ENCODE measurements around the gene LIF.
A peak's percentile ranks its signal among the peaks of the same experiment; 100 is the strongest.
"Not testable (repeated sequence)": the region's sequence is repeated elsewhere in the genome, so short reads cannot be mapped to it uniquely, and the experiment has no call there.

Gene LIF

DNA sequence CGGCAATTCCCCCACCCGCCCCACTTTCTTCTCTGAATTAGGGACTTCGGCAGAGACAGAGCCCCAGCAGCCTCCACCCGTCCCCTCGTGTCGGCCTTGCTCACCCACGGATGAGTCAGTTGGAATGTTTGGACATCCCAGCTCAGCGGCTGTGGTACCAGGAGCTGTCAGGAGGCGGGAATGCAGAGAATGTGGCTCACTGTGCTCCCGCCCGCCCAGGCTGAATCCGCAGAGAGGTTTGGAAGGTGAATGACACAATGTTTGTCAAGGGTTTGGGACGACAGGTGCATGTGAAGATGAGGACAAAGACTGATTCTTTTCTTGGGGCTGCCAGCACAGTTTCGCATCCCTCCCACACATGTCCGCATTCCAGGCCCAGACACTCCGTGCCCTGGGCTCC, 39.6 kb downstream of the LIF start:
- DNase-seq (ENCODE audit: low spot score) = peak; percentile 78

DNA sequence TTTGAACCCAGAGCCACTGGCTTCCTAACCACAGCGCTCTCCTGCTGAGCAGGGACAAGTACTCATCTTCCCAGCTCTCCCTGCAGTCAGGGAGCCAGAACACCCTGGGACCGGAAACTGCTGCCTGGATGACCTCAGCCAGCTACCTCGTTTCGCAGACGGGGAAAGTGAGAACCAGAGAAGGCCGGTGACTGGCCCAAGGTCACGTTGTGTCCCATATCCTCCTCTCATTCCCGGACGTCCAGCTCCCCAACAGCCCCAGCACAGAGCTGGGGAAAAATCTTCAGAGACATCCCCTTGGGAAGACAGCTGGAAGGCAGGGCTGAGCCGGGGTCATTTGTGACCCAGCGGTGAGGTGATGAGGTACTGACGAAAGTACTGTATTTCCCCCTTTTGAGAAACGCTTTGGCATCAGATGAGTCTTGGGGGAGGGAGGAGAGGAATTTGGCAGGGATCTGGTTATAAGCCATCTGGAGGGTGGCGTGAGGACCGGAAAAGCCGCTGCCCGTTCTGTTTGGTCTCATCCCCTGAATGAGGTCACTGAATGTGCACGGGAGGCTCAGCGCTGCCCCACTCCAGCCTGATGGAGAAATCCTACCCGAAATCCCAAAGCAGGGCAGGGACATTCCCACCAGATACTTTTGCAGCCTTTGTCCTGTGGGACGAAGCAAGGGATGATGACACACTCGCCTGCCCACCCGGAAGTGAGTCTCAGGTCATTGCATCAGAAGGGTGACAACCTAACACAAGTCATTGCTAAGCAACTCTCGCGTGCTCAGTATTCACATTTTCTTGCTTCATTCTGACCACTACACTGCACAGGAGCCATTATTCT, 41.1 kb downstream of the LIF start:
- DNase-seq (ENCODE audit: low spot score) = no peak

DNA sequence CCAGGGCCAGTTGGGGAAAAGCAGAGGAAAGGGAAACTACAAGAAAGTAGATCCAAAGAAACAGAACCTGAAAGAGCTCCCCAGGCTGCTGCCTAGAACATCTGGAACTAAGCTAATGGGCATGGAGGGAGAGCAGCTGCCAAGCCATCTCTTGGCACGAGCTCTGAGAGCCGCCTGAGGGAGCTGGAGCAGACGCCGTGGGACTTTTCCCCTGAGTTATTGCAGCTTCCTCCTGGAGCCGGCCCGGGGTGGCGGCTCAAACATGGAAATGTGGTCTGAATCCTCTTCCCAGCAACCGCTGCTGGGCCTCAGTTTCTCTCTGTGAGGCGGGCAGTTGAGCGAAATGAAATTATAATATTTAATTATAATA, 41.8 kb downstream of the LIF start:
- no peak for DNase-seq (ENCODE audit: low spot score)

DNA sequence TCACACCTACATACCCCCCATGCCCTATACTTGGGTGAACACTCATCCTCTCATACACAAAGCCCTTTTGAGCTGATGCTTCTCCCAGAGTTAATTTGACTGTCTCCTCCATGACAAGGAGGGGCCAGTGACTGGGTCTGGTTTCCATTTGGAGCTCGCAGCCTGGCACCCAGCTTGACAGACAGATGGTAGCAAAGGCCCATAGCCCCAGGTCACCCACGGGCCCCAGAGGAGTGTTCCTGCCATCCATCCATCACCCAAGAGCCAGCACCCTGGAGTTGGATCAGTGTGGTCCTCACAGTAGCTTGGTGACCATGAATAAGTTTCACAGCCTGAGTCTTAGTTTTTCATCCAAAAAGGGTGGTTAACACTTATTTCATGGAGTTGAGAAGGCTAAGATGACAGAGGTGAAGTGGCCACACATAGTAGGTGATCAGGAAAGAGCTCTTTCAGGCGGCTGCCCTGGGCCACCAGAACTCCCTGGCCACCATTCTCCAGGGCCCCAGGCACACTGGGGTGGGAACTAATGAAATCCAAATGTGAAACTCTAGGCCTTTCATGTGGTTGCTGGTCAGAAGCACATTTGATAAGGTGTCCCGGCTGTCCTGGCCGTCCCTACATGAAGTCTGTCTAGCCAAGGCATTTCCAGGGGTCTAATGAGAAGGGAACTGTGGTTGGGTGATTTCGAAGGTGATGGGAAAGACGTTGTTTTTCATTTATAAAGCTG, 42.4 kb downstream of the LIF start:
- DNase-seq (ENCODE audit: low spot score) = no peak

DNA sequence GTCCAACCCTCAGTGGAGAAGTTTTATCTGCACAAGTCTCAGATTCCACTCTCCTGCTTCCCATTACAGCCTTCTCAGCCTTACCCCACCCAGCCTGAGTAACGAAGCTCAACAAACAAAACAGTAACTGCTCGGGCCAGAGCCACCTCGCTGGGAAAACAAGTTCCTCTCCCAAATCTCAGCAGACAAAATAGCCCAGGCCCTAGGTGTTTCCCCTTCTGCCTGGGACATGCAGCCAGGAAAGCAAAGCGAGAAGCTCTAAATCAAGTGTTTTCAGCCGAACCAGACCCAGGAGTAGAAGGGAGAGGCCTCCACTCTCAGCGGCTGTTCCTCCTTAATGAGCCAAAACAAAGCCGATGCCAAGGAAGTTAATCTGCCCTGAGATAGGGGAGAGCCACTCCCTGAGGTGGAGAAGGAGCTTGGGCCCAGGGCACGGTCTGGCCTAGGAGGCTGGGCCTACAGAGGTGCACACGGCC, 44.0 kb downstream of the LIF start:
- no peak for DNase-seq (ENCODE audit: low spot score)

DNA sequence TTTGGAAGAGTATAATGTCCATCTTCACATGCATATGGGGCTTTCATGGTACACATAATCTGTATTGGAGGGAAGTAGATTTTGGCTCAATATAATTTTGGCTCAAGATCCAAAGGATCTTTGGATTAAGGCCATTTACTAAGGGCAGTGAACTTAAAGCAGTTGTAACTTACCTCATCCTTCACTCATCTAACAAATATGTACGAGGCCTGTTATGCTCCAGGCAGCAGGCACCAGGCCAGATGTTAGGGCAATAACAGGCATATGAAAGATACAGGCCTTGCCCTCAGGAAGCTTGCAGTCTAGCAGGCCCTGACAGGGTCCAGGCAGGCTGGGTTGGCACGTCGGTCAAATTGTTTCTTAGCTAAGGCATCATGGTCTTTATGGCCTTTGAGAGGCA, 44.6 kb downstream of the LIF start:
- no peak for DNase-seq (ENCODE audit: low spot score)

DNA sequence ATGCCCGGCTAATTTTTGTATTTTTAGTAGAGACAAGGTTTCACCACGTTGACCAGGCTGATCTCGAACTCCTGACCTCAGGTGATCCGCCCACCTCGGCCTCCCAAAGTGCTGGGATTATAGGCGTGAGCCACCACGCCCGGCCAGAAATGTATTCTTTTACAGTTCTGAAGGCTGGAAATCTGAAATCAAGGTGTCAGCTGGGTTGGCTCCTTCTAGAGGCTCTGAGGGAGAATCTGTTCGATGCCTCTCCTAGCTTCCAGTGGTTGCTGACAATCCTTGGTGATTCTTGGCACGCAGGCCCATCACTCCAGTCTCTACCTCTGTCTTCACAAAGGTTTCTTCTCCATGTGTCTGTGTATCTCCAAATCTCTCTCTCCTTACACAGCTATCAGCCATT, 45.7 kb downstream of the LIF start:
- DNase-seq (ENCODE audit: low spot score) = not testable (repeated sequence)

DNA sequence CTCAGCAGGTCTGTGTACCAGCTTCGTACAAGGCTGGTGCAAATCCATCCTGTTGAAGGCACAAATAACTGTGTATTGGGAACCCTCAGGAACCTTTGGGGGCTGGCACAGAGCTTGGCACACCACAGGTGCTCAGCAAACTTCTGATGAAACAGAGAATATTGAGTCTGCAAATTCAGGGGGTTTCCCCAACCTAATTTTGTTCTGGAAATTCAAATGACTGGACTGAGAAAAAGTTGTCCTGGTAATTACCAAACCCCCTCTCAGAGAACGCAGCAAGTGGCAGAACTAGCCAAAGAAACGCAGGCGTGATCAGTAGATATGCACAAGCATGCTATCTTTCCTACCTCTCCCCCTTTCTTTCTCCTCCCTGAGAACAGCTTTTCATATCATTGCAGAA, 47.6 kb downstream of the LIF start:
- no peak for DNase-seq (ENCODE audit: low spot score)

DNA sequence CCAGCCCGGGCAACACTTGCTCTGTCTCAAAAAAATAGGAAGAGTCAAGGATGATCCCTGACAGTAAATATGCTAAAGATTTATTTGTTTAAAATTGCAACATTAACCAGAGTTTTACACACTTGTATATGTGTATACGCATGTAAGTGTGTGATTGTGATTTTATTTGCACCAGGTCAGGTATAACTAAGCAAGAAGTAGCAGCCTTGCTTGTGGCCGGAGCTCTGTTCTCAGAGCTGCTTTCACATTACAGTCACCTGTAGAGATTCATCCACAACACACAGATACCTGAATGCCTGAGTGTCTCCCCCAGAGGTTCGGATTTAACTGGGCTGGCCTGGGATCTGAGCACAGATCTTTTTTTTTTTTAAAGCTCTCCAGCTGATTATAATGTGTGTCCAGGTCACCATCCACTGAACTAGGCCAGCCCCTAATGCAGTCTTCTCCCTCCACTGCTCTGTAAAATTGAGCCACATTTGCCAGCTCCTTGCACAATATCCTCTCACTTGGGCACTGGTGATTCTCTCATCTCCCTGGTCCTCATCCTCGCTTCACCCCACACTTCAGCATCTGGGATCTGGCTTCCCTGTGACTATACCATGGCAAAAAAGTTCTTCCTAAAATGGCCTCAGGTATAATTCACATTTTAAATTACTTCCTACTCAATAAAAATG, 48.3 kb downstream of the LIF start:
- no peak for DNase-seq (ENCODE audit: low spot score)

DNA sequence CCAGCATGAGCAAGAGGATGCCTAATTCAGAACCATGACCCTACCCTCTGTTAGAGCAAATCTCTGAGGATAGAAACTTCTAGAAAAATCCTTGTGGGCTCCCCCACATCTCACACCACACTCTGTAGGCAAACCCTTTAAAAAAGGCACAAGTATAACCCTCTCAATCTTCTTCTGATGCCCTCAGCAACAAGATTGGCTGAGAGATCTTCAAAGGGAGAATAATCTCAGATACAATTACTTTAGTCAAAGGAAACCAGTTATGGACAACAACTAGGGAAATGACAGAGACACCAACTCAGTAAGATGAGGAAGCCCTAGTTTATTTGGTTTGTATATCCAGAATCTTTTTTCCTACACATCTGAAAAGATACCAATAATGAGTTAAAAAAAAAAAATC, 49.2 kb downstream of the LIF start:
- DNase-seq (ENCODE audit: low spot score) = no peak

DNA sequence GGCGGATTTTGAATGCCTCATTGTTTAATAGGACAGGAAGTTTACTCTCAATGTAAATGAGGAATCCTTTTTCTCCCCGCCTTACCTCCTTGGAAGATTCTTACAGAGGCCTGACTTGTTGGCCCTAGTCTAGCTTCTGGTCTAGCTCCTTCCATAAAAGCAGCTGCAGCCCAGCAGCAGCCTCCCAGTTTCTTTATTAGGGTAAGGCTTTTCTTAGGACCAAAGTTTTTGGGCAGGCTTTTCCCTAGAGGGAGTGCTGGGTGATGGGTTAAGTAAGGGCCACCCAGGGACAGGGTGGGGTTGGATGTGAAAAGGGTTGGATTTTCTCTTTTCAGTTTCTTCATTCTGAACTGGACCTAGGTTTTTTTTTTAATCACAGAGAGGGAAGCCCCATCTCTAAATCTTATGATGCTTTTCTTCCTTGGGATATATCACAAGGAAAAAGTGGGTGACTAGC, 49.7 kb downstream of the LIF start:
- no peak for DNase-seq (ENCODE audit: low spot score)

DNA sequence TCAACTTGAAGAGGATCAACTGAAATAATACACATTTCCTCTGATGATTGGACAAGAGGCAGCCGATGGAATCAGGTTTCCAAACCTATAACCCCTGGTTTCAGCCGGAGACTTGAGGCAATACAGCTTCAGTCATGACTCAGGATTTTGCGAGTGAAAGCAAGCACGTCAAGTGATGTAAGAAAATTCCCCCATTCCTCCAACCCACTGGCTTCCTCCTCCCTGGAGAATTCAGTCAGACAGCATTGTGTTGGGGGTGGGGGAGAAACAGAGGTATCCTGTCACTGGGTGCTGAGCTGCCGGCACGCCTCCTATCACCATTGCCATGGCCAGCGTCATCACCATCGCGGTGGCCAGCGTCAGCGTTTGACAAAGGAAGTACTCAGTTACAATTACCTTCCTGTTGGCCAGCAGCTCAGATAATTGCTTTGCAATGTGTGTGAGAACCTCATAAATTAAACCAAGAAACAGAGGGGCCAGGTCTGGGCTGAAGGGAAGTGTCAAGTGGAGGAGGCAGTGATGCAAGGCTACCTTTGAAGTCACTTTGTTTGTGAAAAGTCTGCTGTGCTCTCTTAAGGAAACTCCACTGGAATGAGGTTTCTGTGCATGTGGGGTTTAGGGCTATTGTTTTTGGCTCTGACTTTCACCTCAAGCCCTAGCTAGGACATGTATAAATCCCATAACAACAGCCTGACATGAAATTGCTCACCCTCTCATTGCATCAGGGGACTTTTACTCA, 50.2 kb downstream of the LIF start:
- peak; percentile 83 for DNase-seq (ENCODE audit: low spot score)

DNA sequence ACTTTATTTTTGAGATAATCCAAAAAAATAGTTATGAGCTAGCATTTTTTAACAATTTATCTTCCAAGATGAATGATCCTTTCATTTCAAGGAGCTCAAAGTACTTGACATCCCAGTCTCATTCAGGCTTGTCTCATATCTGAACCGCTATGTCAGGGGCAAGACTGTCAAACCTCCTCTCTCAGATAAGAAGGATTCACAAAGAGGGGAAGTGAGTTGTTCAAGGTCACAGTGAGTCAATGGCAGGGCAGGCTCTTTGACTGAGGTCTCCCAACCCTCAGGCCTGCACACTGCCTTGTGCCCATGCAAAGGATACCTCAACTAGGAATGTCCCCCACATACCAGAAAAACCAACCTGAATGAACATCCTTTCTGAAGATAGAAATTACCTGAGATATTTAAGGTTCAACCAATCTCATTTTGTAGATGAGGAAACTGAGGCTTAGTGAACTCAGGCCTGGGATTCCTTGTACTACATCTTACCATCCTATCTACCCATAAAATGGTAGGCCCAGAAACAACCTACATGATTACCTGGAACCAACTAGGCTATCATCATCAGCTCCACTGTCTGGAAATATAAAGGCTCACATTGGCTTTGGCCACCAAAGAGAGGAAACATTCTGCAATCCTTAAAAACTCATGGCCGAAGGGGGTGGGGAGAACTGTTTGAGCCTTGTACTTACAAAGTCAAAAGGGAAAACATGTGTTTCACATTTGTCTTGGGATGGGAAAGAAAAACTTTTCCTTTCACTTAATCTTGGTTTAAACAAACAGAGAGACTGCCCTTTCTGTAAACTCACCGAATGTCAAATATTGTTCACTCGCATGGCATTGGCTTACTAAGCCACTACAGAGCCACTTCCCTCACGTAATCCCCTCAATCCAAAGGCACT, 51.1 kb downstream of the LIF start:
- DNase-seq (ENCODE audit: low spot score) = no peak

DNA sequence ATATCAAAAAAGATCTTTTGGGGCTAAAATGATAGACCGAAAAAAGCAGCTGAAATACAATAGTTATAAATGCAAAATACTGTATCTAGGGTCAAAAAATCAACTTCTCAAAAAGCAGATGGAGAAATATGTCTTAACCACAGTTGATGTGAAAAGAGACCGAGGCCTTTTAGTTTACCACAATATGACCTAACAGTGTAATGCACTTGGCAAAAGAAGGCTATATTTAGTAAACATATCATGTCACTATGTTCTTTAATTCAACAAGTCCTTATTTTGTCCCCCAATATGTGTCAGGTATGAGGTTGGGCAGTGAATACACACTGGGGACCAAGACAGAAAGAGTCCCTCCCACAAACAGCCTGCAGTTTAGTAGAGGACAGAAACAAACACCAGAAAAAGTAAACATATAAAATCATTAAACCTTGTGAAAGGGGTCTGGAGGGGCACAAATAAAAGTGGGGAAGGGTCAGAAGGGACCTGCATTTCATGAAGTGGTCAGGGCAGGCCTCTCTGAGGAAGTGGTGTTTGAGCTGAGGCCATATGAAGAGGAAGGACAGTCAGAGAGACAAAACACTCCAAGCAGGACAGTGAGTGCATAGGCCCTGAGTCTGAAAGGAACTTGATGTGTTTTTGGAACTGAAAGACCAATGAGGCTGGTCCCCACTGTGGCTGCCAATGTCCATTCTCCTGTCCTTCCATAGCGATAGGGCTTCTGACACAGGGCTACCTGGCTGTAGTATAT, 53.4 kb downstream of the LIF start:
- no peak for DNase-seq (ENCODE audit: low spot score)

DNA sequence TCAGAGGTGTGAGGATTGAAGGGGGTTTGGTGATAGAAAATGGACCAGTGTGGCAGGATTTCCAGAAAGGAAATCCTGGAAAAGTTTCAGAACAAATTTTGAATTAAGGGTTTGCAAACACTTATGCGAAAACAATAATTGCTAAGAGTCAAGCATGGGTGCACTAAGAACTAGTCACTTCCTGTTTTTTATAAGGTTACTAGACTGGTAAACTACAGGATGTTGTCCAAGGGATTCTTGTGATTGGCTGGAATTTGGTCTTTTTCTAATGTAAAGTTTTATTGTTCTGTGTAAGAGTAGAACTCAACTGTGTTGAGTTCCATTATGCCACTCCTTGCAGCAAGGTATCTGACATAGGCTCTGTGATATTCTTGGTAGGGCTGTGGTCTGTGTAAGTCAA, 54.1 kb downstream of the LIF start:
- DNase-seq (ENCODE audit: low spot score) = no peak

DNA sequence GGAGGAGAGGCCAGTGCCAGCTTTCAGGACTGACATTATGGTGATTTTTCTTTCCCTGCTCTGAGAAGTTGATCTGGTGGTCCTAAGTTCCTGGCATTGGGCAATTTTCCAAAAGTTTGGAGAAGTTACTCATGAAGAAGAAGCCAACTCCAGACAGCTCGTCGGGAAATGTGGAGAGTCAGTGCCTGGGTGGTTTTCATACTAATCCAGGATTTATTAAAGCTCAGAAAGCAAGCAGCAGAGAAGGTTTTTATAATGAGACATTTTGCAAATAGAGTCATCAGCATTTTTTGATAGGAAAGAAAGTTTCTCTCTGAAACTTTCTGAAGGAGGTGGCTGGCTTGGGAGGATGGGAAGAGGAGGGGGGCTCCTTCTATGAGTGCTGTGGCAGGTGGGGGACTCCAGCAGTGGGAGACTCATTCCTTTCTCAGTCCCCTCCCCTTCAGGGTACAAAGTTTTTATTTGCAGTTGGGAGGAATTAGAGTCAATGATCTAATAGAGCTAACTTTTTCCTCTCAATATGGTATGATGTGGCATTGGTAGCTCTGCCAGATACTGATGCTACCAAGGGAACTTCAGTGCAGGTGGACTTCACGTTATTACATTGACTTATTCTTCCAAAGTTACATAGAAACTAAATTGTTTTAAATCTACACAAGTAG, 55.4 kb downstream of the LIF start:
- DNase-seq (ENCODE audit: low spot score) = no peak

DNA sequence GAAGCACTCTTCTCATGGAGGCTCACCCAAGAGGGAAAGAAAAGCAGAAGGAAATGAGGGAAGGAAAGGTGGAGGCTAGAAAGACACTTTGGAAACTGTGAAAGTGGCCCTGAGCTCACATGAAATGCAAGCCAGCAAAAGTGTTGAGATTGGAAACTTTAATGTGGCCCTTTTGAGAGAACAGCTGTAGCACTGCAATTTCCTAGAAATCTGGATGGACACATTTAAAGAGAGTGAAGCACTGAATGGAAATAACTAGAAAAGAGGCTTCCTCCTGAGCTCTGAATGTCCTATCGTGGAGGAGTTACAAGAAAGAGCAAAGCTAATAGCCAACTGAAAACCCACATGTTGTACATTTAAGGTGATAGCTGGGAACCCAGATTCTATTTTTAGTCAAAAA, 56.0 kb downstream of the LIF start:
- DNase-seq (ENCODE audit: low spot score) = no peak

Data from iPS-NIHi11 (cell line).